Keratinocyte (primary cell): Measurements from ENCODE around the gene PCSK6.

Experiments
- CTCF ChIP-seq, 3 experiments: IDR thresholded peaks in 1 of 3; conservative IDR thresholded peaks in 1 of 3; optimal IDR thresholded peaks in 1 of 3; 2 replicates in 2 of 3; 3 replicates in 1 of 3; pipeline versions ENCODE3 to v1.5.1; 2011; ENCODE audit warnings: low read length in 3 of 3, mild to moderate bottlenecking in 3 of 3, moderate library complexity in 2 of 3, control low read depth in 1 of 3, inconsistent platforms in 1 of 3; ENCODE audit not compliant: insufficient read depth in 2 of 3; ENCODE audit errors: extremely low read depth in 1 of 3
- EZH2 ChIP-seq: IDR thresholded peaks from one replicate; pipeline ENCODE4 v1.6.1; 2012; ENCODE audit warnings: inconsistent platforms, mild to moderate bottlenecking, low read length, moderate library complexity

GRCh38 chr15:101254157-101255050 lies 235.1 kb downstream of the PCSK6 start:
- TF ChIP-seq CTCF (optimal IDR thresholded peaks at IDR 0.05 in 1 of 3, IDR thresholded peaks at IDR 0.05 in 1 of 3, conservative IDR thresholded peaks at IDR 0.05 in 1 of 3; ENCODE audit: extremely low read depth in 1 of 3, insufficient read depth in 2 of 3, low read length in 3 of 3) (no peak), EZH2 (no peak)
